HG02642 (cell line): ENCODE data around the gene TMEM87A.
"Not testable (repeated sequence)": the region's sequence is repeated elsewhere in the genome, so short reads cannot be mapped to it uniquely, and the experiment has no call there.

Experiments
- ATAC-seq: cut with Tn5 transposase; IDR thresholded peaks from one replicate; pipeline ENCODE4 v1.9.1; 2021; ENCODE audit warnings: mild to moderate bottlenecking; ENCODE audit not compliant: unreplicated experiment, poor library complexity

Gene TMEM87A

GRCh38 chr15:42272939-42273899 is at the start of gene TMEM87A, which contains the start of gene GANC:
Gene TMEM87A (minus strand): TSS chr15:42273433. CDS start chr15:42273398, 35 bp downstream.
Gene GANC (plus strand): TSS chr15:42273201. CDS start chr15:42274482, 1,281 bp downstream.
- peak; percentile 93 for ATAC-seq

- no peak for ATAC-seq
These were observed 46.0 kb upstream of the TMEM87A start for GRCh38 chr15:42319206-42319605.

- not testable (repeated sequence) for ATAC-seq
These were observed 43.1 kb upstream of the TMEM87A start for GRCh38 chr15:42316282-42316805.

- no peak for ATAC-seq
These were observed 42.3 kb upstream of the TMEM87A start for GRCh38 chr15:42315521-42315920.

GRCh38 chr15:42314818-42315217 is 41.6 kb upstream of the TMEM87A start:
- ATAC-seq = no peak

- no peak for ATAC-seq
These were observed 40.2 kb upstream of the TMEM87A start for GRCh38 chr15:42313463-42313862.

- no peak for ATAC-seq
These were observed 33.4 kb upstream of the TMEM87A start for GRCh38 chr15:42306681-42307080.

GRCh38 chr15:42301004-42301403 is 27.8 kb upstream of the TMEM87A start:
- not testable (repeated sequence) for ATAC-seq

- no peak for ATAC-seq
These were observed 15.9 kb upstream of the TMEM87A start for GRCh38 chr15:42289166-42289565.

GRCh38 chr15:42287931-42288330 is 14.7 kb upstream of the TMEM87A start:
- ATAC-seq = no peak

GRCh38 chr15:42286445-42287029 is 13.3 kb upstream of the TMEM87A start:
- ATAC-seq = no peak

GRCh38 chr15:42285034-42285433 is 11.8 kb upstream of the TMEM87A start:
- ATAC-seq = no peak

GRCh38 chr15:42284551-42284950 is 11.3 kb upstream of the TMEM87A start:
- ATAC-seq = no peak

GRCh38 chr15:42283671-42284070 is 10.4 kb upstream of the TMEM87A start:
- no peak for ATAC-seq

GRCh38 chr15:42282926-42283325 is 9.7 kb upstream of the TMEM87A start:
- ATAC-seq = no peak

- ATAC-seq = no peak
These were observed 9.1 kb upstream of the TMEM87A start for GRCh38 chr15:42282344-42282743.

GRCh38 chr15:42279234-42279723 is 6.0 kb upstream of the TMEM87A start:
- ATAC-seq = no peak

GRCh38 chr15:42276762-42277161 is 3.5 kb upstream of the TMEM87A start:
- ATAC-seq = no peak

GRCh38 chr15:42275780-42276391 is 2.7 kb upstream of the TMEM87A start:
- ATAC-seq = no peak

- ATAC-seq = no peak
These were observed 1.4 kb upstream of the TMEM87A start for GRCh38 chr15:42274702-42274989.
